HAP-1 (cell line): Measurements from ENCODE around the gene GNAT3.

Experiments
- DNase-seq, 2 experiments: peaks; one replicate each; pipeline ENCODE4 v3.0.0-alpha.2; 2016 to 2020; ENCODE audit warnings: low spot score in 2 of 2
- H3K27me3 ChIP-seq: fragments of 250-450 bp; sonication (Bioruptor Pico); 2 replicates; pipeline ENCODE4 v1.5.1; 2020; ENCODE audit warnings: low read depth, mild to moderate bottlenecking, moderate library complexity
- H3K36me3 ChIP-seq: fragments of 250-450 bp; sonication (Bioruptor Pico); replicated peaks from 2 replicates; pipeline ENCODE4 v1.5.1; 2020; ENCODE audit warnings: mild to moderate bottlenecking
- H3K4me1 ChIP-seq: fragments of 250-450 bp; sonication (Bioruptor Pico); 2 replicates; pipeline ENCODE4 v1.5.1; 2020; ENCODE audit warnings: mild to moderate bottlenecking
- H3K4me3 ChIP-seq: fragments of 250-450 bp; sonication (Bioruptor Pico); 2 replicates; pipeline ENCODE4 v1.5.1; 2020; ENCODE audit warnings: mild to moderate bottlenecking, moderate library complexity
- H3K9me3 ChIP-seq: fragments of 250-450 bp; sonication (Bioruptor Pico); 2 replicates; pipeline ENCODE4 v1.5.1; 2020; ENCODE audit warnings: mild to moderate bottlenecking, moderate library complexity
- in situ Hi-C: fragments of 300-500 bp; cut with MboI; formaldehyde crosslinking; loops from 3 replicates; pipeline ENCODE4 v1.14.3; 2020; ENCODE audit warnings: low sequenced_read_pairs, inconsistent platforms, mixed read lengths

Gene GNAT3

DNA sequence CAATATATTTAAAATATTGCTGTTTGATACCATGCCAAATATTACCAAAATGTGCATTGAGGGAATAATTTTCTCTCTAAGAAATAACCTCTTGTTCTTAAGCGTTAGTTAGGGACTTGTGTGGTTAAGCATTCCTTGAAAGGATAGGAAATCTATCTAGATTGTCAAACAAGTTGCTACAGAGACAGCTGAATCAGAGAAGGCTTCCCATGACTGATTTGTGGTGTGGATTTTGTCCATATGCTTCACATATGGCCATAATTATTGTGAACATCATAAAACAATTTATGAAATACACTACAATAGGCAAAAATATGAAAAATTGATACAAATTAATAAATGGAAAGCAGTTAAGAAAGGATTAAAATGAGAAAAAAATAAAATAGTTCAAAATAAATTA, 96.3 kb downstream of the GNAT3 start:
- no peaks in the 10 kb centered on the region for H3K27me3 ChIP-seq
- H3K4me3 ChIP-seq: no peak overlapping the region
- H3K9me3 ChIP-seq: no peaks in the 10 kb centered on the region
- peaks cover 22% of the 10 kb centered on the region for H3K4me1 ChIP-seq
- DNase-seq: no peak
- H3K36me3 ChIP-seq: no peaks in the 10 kb centered on the region
- in situ Hi-C loops: loop anchor here (25.0 kb wide), 1 partner anchor 278 kb away; the partner anchor contains the start of gene GNAI1

DNA sequence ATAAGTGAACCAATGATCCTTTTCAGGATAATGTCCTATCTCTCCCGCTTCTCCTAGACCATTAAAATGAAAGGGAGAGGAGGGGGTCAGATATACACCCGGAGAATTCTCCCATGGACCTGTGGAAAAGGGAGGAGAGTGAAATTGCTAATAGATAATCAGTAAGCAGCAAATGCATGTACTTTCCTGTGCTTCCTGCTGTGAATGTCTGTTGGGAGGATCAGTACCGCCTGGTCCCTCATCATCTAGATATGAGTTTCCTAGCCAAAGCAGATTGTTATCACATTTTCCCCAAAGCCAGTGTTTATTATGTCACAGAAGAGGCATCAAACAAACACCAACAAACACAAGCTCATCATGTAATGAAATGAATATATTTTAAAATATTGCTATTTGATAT, 96.8 kb downstream of the GNAT3 start:
- Histone ChIP-seq H3K36me3 (no peaks in the 10 kb centered on the region), H3K27me3 (no peaks in the 10 kb centered on the region), H3K4me3 (no peak overlapping the region), H3K9me3 (no peaks in the 10 kb centered on the region), H3K4me1 (peaks cover 22% of the 10 kb centered on the region)
- in situ Hi-C loops: loop anchor here (25.0 kb wide), 1 partner anchor 278 kb away; the partner anchor contains the start of gene GNAI1
- no peak for DNase-seq

DNA sequence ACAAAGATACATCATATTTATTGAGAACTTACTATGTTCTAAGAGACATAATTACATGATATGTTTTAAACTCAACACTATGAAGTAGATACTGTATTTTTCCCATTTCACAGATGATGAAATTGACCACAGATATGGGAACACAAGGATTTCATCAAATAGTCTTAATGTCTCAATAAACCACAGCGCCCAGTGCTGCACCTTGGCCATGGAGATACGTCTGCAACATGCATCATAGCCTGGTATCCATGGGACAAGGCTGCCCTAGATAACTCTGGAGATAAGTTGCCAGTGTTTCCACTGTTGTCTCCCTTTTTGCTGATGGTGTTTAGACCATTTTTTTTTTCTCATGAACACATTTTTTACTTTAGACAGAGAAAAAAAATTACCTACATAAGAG, 97.5 kb downstream of the GNAT3 start:
- no peak for DNase-seq
- no peaks in the 10 kb centered on the region for H3K36me3 ChIP-seq
- H3K4me3 ChIP-seq: no peak overlapping the region
- no peaks in the 10 kb centered on the region for H3K9me3 ChIP-seq
- peaks cover 22% of the 10 kb centered on the region for H3K4me1 ChIP-seq
- H3K27me3 ChIP-seq: no peaks in the 10 kb centered on the region
- in situ Hi-C loops: loop anchor here (25.0 kb wide), 1 partner anchor 277 kb away; the partner anchor contains the start of gene GNAI1

DNA sequence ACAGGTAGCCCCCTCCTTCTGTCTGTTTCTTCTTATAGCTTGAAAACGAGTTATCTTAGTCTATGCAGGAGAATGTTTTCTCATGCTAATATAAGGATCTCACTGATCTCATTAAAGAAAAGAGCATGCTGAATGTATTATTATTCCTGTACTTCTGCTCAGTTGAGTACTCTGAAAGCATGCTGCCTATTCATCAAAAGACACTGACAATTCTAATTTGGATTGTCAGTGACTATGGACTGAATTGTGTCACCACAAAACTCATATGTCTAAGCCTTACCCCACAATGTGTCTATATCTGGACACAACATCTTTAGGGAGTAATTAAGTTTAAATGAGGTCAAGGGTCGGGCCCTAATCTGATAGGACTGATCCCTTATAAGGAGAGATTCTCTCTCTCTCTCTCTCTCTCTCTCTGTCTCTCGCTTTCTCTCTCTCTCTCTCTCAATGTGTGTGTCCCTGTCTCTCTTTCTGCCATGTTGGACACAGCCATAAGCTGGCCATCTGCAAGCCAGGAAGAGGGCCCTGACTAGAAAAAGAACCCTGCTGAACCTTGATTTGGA, 98.4 kb downstream of the GNAT3 start:
- Histone ChIP-seq H3K4me3 (no peak overlapping the region), H3K36me3 (no peaks in the 10 kb centered on the region), H3K9me3 (no peaks in the 10 kb centered on the region), H3K27me3 (no peaks in the 10 kb centered on the region), H3K4me1 (peaks cover 22% of the 10 kb centered on the region)
- peak; percentile 70 to 97 for DNase-seq
- in situ Hi-C loops: loop anchor here (25.0 kb wide), 1 partner anchor 276 kb away; the partner anchor contains the start of gene GNAI1

DNA sequence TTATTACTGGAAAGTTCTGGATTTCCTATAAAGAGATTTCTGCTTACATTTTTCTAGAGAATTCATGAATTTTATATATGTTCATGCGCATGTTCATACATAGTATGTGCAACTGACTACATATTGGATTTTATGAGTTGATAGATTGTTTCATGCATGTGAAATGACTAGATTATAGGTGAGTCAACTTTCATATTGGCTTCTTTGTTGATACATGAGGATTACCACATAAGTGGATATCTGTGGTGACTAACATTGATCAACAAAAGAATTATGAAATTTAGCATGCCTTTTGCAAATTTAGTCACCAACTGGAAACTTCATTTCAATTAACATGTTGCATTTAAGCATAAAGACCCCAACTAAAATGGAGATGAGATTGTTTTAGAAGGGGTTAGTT, 99.0 kb downstream of the GNAT3 start:
- no peaks in the 10 kb centered on the region for H3K36me3 ChIP-seq
- peaks cover 22% of the 10 kb centered on the region for H3K4me1 ChIP-seq
- H3K27me3 ChIP-seq: no peaks in the 10 kb centered on the region
- H3K9me3 ChIP-seq: no peaks in the 10 kb centered on the region
- no peak for DNase-seq
- H3K4me3 ChIP-seq: no peak overlapping the region
- in situ Hi-C loops: loop anchor here (25.0 kb wide), 1 partner anchor 276 kb away; the partner anchor contains the start of gene GNAI1

DNA sequence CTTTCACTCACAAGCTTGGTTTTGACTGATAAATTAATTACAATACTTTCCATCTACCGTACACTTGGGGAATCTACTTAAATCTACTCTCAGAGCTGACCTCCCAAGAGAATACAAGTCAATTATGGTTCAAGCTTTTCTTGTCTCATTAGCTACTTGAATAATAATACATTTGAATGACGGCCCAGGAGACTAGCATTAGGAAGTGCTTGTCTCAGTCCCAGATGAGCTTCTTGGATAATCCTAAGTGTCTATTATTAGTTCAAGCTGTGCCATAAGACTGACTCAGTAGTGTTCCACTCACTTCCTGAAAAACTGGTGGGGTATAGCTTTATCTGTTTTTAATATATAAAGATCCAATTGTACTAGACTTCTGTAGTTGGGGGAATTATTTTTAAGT, 100.2 kb downstream of the GNAT3 start:
- DNase-seq: peak in 1 of 2 experiments; percentile 73

DNA sequence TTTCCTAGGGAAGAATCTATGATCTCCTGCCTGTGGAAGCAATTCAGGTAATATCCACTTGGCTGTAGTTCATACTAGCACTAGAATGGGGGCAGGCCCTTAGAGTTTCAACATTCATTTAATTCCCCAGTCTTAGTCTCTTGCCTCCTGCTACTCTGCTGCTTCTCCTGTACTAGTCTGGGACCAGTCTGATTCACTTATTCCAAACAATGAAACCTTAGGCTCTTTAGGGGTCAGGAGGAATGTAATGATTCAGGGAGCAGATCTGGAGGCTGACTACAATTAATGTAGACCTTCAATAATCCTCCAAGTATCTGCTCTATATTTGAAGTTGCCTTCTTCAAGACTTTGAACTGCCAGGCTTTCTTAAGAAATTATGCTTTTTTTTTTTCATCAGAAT, 101.8 kb downstream of the GNAT3 start:
- Histone ChIP-seq H3K27me3 (no peaks in the 10 kb centered on the region), H3K4me1 (peaks cover 22% of the 10 kb centered on the region), H3K36me3 (no peaks in the 10 kb centered on the region), H3K4me3 (no peak overlapping the region), H3K9me3 (no peaks in the 10 kb centered on the region)
- in situ Hi-C loops: loop anchor here (25.0 kb wide), 1 partner anchor 273 kb away; the partner anchor contains the start of gene GNAI1
- DNase-seq: no peak

More for the DNA sequence above, 100.2 kb downstream of the GNAT3 start:
- in situ Hi-C loops: loop anchor here (25.0 kb wide), 1 partner anchor 274 kb away; the partner anchor contains the start of gene GNAI1
- H3K4me1 ChIP-seq: peaks cover 22% of the 10 kb centered on the region
- H3K36me3 ChIP-seq: no peaks in the 10 kb centered on the region
- H3K4me3 ChIP-seq: no peak overlapping the region
- H3K9me3 ChIP-seq: no peaks in the 10 kb centered on the region
- no peaks in the 10 kb centered on the region for H3K27me3 ChIP-seq
